Psoas muscle (tissue), 8 donors: Measurements from ENCODE around the gene NKPD1. TPM values are rescaled to one million over a fixed set of nuclear protein-coding genes. Genes with fewer than 3 reads are reported as not detected.

Experiments
- ATAC-seq, 4 donors: fragments of 200-7000 bp; cut with Tn5 transposase; one replicate each; pipeline ENCODE4 v1.9.1; 2020; ENCODE audit warnings: moderate library complexity in 3 of 4, mild to moderate bottlenecking in 2 of 4
- DNase-seq, 2 donors: peaks; one replicate each; pipeline ENCODE4 v3.0.0-alpha.2; 2020
- H3K27ac ChIP-seq: fragments of 200-600 bp; one replicate; pipeline ENCODE4 v1.8.0; 2022
- H3K27me3 ChIP-seq, 3 donors: fragments of 200-600 bp in 1 of 3; one replicate each; pipeline versions ENCODE4 v1.6.1 to v1.8.0; 2013 to 2022; ENCODE audit warnings: low read length in 2 of 3, mild to moderate bottlenecking in 2 of 3, moderate library complexity in 1 of 3; ENCODE audit not compliant: insufficient read depth in 3 of 3
- H3K36me3 ChIP-seq, 2 donors: fragments of 200-600 bp in 1 of 2; one replicate each; pipeline versions ENCODE4 v1.6.1 to v1.8.0; 2013 to 2022; ENCODE audit warnings: low read depth in 1 of 2, mild to moderate bottlenecking in 1 of 2, moderate library complexity in 1 of 2; ENCODE audit not compliant: insufficient read depth in 1 of 2
- H3K4me1 ChIP-seq: fragments of 200-600 bp; one replicate; pipeline ENCODE4 v1.8.0; 2022
- H3K4me3 ChIP-seq: fragments of 200-600 bp; one replicate; pipeline ENCODE4 v1.8.0; 2022; ENCODE audit warnings: mild to moderate bottlenecking
- H3K9me3 ChIP-seq: fragments of 200-600 bp; one replicate; pipeline ENCODE4 v1.8.0; 2022
- CTCF ChIP-seq: fragments of 200-600 bp; IDR thresholded peaks from one replicate; pipeline ENCODE4 v1.8.0; 2022; ENCODE audit warnings: antibody characterized with exemption
- WGBS, 3 donors: extraction: QIAGEN DNeasy Blood & Tissue Kit; methylation state at CpG; one replicate each; pipeline versions ENCODE4 v1.1.6 to v1.1.7; 2013; 5-methylcytosine and 5-hydroxymethylcytosine counted together
- intact Hi-C, 2 donors: fragments of 100-400 bp; cut with DNase I; formaldehyde crosslinking; loops; one replicate each; pipeline versions ENCODE4 v1.11.0 to v1.14.2; 2022
- polyA plus RNA-seq, 3 donors: library from polyadenylated mRNA; stranded (reverse); fragments of 200-250 nt; gene quantifications; one replicate each; pipeline ENCODE4 v1.2.3, GENCODE V29; 2013
- total RNA-seq, 4 donors: library from RNA; stranded (reverse); fragmentation: NEBNext Ultra II Directional in 2 of 4; extraction: Animal tissue kit (Norgen Biotek cat#: 25700) in 2 of 4; gene quantifications; one replicate each; pipeline versions ENCODE4 v1.2.1 to v1.2.4, GENCODE V29; 2021 to 2023
- donor health status: healthy with polysubstance abuse.
- donor health status: DM: no; HTN: no; CAD: no; lungs with moderate emphysema.
- donor health status: Bipolar disorder and iron deficiency.
- donor health status: healthy.
- donor health status: DM: yes; HTN: yes; CAD: no.
- donor health status: DM: no; HTN: no; CAD: no.
- donor health status: DM: no; HTN: no; CAD: no.
- donor health status: DM: yes; HTN: yes; CAD: no.

Gene NKPD1
- total and polyA plus RNA-seq, 7 donors: 0.06 to 0.18 (median 0.08) TPM; not detected in 2

- H3K27me3 ChIP-seq: no peaks in the 10 kb centered on the region
- WGBS, 3 donors: 49 to 62% (median 55%) methylated on average over 5 of the region's 5 CpGs
- intact Hi-C loops: no loop called here
- DNase-seq (no peak), ATAC-seq (peak in 2 of 4 donors; percentile 2 to 17)
- no peak for TF ChIP-seq CTCF
- peak overlapping the region; percentile 89 for H3K27ac ChIP-seq
- H3K4me3 ChIP-seq: no peak overlapping the region
- peaks cover 44% of the 10 kb centered on the region for H3K4me1 ChIP-seq
- no peaks in the 10 kb centered on the region for H3K36me3 ChIP-seq
- H3K9me3 ChIP-seq: no peaks in the 10 kb centered on the region
Measured at GRCh38 chr19:45118106-45118505, 42.7 kb downstream of the NKPD1 start.

GRCh38 chr19:45117671-45118070, 43.1 kb downstream of the NKPD1 start:
- 71 to 83% (median 73%) methylated on average over 12 of the region's 12 CpGs for WGBS, 3 donors
- Histone ChIP-seq H3K36me3 (no peaks in the 10 kb centered on the region), H3K9me3 (no peaks in the 10 kb centered on the region), H3K27ac (peak overlapping the region; percentile 89), H3K4me3 (no peak overlapping the region), H3K4me1 (peaks cover 44% of the 10 kb centered on the region), H3K27me3 (no peaks in the 10 kb centered on the region)
- no peak for DNase-seq
- intact Hi-C loops: no loop called here
- no peak for TF ChIP-seq CTCF
- ATAC-seq: no peak

DNA sequence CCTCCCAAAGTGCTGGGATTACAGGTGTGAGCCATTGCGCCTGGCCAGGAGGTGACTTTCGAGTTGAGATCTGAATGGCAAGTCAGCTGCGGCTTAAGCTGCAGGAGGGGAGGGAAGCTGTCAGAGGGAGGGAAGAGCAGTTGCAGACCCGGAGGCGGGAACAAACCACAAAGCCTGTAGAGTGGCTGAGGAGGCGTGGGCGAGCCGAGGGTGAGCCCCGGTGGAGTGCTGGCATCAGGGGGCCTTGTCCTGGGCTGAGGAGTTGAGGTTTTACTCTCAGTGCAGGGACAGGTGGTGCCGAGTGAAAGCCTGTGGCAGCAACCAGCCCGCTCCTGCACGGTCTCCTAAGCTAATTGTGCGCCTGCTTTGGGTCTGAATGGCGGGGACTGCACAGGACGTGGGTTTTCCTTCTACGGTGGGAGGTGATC, 43.6 kb downstream of the NKPD1 start:
- no peaks in the 10 kb centered on the region for H3K9me3 ChIP-seq
- peak overlapping the region; percentile 89 for H3K27ac ChIP-seq
- peaks cover 44% of the 10 kb centered on the region for H3K4me1 ChIP-seq
- H3K36me3 ChIP-seq: no peaks in the 10 kb centered on the region
- ATAC-seq (no peak), DNase-seq (no peak)
- WGBS, 3 donors: 74 to 82% (median 76%) methylated on average over 16 of the region's 16 CpGs
- intact Hi-C loops: no loop called here
- no peak overlapping the region for H3K4me3 ChIP-seq
- no peak for TF ChIP-seq CTCF
- H3K27me3 ChIP-seq: no peaks in the 10 kb centered on the region

DNA sequence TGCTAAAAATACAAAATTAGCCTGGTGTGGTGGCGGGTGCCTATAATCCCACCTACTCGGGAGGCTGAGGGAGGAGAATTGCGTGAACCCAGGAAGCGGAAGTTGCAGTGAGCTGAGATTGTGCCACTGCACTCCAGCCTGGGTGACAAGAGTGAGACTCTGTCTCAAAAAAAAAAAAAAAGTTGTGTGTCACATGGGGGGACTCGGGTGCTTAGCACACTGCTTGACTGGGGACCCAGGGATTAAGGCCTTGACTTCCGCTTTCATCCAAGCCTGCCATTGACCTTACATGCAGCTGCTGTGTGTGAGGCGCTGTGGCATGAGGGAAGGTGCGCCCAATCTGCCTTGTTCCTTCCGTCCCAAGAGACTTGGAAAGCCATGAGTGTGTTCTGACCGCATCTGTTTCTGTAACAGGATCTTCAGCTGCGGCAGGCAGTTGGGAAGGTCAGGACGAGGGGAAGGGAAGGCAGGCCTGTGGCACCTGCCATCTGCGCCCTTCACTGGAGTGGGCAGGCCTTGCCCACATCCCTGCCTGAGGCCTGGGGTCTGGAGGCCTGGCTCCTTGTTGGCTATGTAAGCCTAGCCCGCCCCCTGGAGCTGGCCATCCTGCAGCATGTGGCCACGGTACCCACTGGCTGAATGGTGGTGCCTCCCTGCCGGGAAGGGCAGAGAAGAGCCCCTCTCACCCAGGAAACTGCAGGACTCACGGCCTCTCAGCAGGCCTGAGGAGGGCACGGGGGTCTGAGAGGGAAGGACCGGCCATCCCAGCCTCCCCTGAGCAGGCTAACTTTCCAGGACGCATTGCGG, 44.8 kb downstream of the NKPD1 start:
- Histone ChIP-seq H3K27ac (peak overlapping the region; percentile 89), H3K4me3 (no peak overlapping the region), H3K9me3 (no peaks in the 10 kb centered on the region), H3K36me3 (no peaks in the 10 kb centered on the region), H3K4me1 (peaks cover 44% of the 10 kb centered on the region), H3K27me3 (no peaks in the 10 kb centered on the region)
- no peak for TF ChIP-seq CTCF
- intact Hi-C loops: no loop called here
- 53 to 60% (median 58%) methylated on average over 21 of the region's 21 CpGs for WGBS, 3 donors
- DNase-seq (peak; percentile 47 to 73), ATAC-seq (peak; percentile 90 to 93 (median 92))
